Stimulated activated CD4-positive, alpha-beta T cell treated with anti-CD3 and anti-CD28 coated beads, Interleukin-12 subunit alpha, Interleukin-12 subunit beta, amount 100 ng/mL, for 4 hours (primary cell): ENCODE data around the gene ASB12.

Source experiments
- DNase-seq: peaks from one replicate; pipeline ENCODE4 v3.0.0-alpha.2; 2020

Gene ASB12

DNA sequence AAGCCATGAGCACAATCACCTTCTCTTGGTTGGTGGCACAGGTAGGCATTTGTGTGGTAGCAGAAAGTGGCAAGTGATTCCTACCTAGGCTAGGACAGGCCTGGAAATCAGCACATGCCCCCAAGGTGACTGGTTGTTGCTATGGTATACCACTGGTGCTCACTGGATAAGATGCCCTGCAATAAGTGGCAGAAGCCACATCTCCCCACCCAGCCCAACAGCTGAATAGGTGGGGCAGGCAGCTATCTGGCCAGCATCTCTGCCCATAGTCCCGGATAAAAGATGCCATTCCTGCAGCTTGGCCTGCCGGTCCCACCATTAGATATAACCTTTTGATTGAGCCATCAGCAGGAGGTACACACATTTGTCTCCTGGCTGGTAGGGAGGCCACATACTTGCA is 46.0 kb downstream of the ASB12 start:
- DNase-seq: no peak

DNA sequence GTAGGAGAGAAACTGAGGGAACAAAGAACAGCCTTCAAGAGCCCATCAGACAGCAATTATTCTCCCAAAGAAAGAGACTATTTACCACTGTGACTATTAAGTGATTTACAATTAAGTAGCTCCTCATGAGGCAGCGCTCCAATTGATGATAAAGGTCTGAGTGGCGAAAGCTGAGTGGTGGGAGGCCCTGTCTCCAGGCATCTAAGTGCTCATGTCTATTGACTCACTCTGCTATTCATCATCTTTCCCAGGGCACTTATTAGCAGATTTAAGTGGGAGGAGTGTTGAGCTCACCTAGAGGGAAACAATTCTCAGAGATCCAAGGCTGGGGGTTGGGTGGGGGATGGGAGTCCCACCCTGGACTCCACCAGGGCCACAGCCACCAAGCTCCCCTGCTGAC is 48.2 kb downstream of the ASB12 start:
- DNase-seq: no peak

DNA sequence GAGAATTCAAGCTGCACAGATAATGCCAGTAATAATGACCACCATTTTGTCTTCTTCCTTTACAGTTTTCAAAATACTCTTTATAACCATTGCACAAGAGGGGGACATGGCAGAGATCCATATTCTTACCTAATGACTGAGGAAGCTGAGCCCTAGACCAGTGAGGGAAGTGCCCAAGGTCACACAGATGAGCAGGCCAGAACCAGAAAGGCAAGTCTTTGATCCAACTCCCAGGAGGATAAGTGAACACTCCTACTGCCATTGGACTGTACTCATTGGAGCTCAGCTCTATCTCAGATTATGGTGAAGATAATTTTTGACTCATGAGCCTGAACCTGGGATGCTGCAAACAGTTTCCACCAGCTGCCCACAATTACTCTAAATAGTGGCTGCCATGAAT is 53.5 kb downstream of the ASB12 start:
- DNase-seq: no peak
